GM21825 (cell line): ENCODE data around the gene PTGFRN.
"Not testable (repeated sequence)": the region's sequence is repeated elsewhere in the genome, so short reads cannot be mapped to it uniquely, and the experiment has no call there.

Experiments used
- ATAC-seq: cut with Tn5 transposase; IDR thresholded peaks from one replicate; pipeline ENCODE4 v1.9.1; 2021; ENCODE audit warnings: mild to moderate bottlenecking, moderate library complexity; ENCODE audit not compliant: unreplicated experiment

Gene PTGFRN

GRCh38 chr1:116962987-116963639 lies 53.4 kb downstream of the PTGFRN start:
- no peak for ATAC-seq

DNA sequence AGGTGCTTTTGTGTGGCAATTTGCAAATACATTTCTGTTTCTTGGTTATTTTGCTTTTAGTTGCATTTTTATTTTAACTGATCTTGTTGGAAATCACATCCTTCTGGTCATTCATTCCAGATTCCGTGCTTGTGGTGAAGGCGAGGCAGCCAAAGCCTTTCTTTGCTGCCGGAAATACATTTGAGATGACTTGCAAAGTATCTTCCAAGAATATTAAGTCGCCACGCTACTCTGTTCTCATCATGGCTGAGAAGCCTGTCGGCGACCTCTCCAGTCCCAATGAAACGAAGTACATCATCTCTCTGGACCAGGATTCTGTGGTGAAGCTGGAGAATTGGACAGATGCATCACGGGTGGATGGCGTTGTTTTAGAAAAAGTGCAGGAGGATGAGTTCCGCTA lies 57.1 kb downstream of the PTGFRN start:
- no peak for ATAC-seq

DNA sequence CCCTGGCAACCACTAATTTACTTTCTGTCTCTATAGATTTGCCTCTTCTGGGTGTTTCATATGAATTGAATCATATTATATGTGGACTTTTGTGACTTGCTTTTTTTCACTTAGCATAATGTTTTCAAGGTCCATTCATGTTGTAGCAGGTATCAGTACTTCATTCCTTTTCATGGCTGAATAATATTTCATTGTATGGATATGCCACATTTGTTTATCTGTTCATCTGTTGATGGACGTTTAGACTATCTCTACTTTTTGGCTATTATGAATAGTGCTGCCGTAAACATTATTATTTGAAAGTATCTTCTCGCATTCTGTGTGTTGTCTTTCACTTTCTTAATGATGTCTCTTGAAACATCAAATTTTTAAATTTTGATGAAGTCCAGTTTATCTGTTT lies 59.0 kb downstream of the PTGFRN start:
- ATAC-seq: no peak

GRCh38 chr1:116971258-116971860 lies 61.6 kb downstream of the PTGFRN start:
- no peak for ATAC-seq

DNA sequence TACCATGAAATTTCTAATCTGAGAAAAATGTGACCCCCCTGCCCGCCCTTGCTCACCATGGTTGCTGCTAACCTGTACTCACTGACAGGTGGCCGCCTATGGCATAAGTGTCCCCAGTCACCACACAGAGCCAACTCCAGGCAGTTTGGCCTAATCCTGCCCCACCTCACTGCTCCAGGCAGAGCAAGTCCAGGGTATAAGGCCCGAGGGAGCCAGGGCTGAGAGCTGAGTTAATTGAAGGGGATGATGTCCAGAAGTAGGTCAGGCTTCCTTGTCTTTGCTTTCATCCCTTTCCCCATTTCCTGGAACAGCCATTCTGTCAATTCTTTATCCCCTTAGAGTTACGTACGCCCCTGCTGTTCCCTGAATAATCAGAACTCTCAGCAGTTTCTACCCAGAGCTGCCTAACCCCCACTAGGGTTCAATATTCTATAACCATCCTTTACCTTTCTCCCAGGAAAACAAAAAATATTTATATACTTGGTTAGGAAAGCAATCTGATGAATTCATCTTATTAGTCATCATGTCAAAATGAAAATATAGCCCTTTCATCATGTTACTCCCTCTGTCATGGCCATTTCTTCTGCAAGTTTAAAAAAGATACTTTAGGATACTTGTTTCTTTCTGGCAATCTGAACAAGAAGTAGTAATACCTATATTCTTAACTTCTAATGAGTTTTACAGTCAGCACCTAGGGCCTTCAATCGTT lies 62.4 kb downstream of the PTGFRN start:
- ATAC-seq: no peak

GRCh38 chr1:116972674-116973030 lies 62.9 kb downstream of the PTGFRN start:
- ATAC-seq: no peak

DNA sequence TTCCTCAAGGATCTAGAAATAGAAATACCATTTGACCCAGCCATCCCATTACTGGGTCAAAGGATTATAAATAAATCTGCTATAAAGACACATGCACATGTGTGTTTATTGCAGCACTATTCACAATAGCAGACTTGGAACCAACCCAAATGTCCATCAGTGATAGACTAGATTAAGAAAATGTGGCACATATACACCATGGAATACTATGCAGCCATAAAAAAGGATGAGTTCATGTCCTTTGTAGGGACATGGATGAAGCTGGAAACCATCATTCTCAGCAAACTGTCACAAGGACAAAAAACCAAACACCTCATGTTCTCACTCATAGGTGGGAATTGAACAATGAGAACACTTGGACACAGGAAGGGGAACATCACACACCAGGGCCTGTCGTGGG lies 70.6 kb downstream of the PTGFRN start:
- ATAC-seq: not testable (repeated sequence)

DNA sequence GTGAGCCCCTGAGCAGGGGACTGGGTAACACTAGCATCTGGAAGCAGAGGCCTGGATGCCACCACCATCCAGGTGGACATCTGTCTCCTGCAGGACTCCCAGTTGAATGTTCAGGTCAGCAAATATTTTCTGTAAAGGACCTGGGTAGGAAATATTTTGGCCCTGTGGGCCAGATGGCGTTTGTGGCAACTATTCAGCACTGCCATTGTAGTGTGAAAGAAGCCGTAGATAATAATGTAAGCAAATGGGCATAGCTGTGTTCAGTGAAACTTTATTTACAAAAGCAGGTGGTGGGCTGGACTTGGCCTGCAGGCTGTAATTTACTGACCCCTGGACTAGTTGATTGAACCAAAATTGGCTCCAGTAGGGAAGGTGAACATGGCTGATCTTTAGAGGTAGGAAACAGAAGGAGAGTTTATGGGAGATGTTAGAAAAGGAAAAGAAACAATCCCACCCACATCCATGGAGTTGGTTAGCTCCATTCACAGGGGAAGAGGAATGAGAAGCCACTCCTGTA lies 71.9 kb downstream of the PTGFRN start:
- ATAC-seq: no peak

- ATAC-seq: no peak
These were observed 72.7 kb downstream of the PTGFRN start for GRCh38 chr1:116982319-116983004.

DNA sequence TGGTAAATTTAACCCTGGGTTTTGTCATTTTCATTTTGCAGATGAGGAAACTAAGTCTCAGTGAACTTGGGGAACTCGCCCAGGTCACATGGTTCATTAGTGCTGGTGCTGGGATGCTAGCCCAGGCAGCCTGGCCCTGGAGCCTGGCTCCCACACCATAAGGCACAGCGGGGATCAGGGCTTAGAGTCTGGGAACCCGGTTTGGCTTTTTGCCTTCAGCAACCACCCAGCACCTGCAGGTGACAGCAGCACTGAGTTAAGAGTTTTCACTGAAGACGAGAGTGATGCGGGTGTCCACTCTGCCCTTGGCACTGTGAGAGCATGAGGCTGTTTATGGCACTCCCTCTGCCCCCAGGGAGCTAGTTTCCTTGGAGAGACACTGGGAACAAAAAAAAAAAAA lies 73.4 kb downstream of the PTGFRN start:
- ATAC-seq: no peak

GRCh38 chr1:116983678-116984077 lies 74.0 kb downstream of the PTGFRN start:
- ATAC-seq: no peak

DNA sequence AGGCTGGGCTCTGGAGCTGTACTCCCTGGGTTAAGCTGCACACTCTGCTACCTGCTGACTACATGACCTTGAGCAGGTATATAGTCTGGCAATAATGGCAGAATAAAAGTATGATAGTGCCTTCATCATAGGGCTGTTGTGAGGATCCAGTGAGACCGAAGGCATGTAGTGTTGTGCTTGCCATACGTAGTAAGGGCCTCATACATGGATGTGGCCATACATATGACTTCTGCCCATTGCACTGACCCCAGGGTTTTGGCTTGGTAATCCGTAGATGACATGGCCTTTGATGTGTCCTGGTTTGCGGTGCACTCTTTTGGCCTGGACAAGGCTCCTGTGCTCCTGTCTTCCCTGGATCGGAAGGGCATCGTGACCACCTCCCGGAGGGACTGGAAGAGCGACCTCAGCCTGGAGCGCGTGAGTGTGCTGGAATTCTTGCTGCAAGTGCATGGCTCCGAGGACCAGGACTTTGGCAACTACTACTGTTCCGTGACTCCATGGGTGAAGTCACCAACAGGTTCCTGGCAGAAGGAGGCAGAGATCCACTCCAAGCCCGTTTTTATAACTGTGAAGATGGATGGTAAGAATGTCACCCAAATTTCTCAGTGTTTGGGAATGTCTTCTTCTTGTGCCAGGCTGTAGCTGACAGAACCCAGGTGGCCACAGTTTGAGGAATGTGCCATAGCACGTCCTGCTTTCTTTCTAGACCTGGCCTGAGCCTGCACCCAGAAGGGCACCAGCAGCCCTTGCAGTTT lies 74.9 kb downstream of the PTGFRN start:
- no peak for ATAC-seq

GRCh38 chr1:116986421-116987255 lies 76.9 kb downstream of the PTGFRN start:
- ATAC-seq: no peak

GRCh38 chr1:116987256-116987555 lies 77.5 kb downstream of the PTGFRN start:
- no peak for ATAC-seq

DNA sequence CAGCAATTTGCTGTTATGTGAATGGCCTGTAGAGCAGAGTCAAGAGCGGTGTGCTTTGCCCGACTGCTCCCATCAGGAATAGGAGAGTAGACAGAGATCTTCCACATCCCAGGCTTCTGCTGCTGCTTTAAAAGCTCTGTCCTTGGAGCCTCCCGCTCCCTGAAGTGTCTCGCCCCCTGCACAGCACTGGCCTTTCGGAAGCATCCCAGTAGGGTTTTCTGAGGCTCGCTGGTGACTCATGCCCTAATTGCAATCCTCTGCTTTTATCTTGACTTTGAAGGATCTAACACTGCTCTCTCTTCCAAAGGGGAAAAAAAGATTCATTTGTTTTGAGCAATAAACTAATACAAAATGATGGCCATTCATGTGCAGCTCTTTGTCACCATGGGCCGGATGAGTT lies 78.5 kb downstream of the PTGFRN start:
- no peak for ATAC-seq

GRCh38 chr1:116988908-116989307 lies 79.2 kb downstream of the PTGFRN start:
- ATAC-seq: no peak

DNA sequence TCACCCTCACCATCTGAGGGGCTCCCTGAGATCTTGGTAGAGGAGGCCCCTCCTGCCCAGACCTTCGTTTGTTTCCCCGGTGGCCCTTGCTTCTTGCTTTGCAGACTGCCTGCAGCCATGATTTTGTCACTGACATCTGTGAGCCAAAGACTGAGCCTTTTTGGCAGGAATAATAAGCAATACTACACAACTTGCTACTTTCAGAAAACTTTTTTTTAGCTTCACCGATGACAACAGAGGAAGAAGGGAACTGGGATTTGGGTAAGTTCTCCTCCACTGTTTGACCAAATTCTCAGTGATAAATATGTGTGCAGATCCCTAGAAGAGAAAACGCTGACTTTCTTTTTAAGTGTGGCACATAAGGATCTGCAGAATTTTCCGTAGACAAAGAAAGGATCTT lies 80.1 kb downstream of the PTGFRN start:
- no peak for ATAC-seq

- no peak for ATAC-seq
These were observed 81.0 kb downstream of the PTGFRN start for GRCh38 chr1:116990612-116991151.

DNA sequence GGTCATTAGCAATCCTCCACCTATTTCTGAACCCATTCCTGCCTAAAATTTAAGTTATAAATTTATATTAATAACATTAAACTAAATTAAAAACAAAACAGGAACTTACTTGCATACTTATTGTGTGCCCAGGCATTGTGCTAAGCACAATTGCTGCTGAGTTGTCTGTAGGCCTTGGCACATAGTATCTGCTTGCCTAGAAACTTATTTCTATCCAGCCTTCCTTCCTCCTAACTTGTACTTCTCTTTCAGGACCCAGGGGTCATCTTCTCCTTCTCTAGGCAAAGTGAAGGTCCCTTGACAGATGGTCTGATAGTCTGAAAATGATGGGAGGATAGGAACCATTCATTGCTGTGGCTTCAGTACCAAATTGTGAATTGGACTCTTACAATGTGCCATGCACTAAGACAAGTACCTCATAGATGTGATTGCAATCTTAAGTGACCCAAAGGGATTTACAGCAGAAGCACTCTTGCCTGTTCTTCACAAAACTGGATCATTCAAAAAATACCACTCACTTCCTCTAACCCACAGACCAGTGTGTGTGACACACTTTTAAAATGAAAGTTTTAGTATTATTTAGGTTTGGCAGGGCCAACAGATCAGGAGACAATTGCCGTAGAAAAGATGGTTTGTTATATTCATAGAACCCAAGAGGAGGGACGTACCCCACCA lies 81.6 kb downstream of the PTGFRN start:
- no peak for ATAC-seq
